Gastroesophageal sphincter (tissue), 3 donors: ENCODE data around the gene TOMM40.

Experiments
- EP300 ChIP-seq: sonication (generic); formaldehyde crosslinking; IDR thresholded peaks from one replicate; pipeline ENCODE4 v1.6.1; 2017; ENCODE audit warnings: antibody characterized with exemption, mild to moderate bottlenecking
- POLR2A ChIP-seq, 2 donors: fragments of 450-650 bp; IDR thresholded peaks; one replicate each; pipeline ENCODE4 v1.6.1; 2017; ENCODE audit warnings: antibody characterized with exemption in 2 of 2, mild to moderate bottlenecking in 2 of 2, moderate library complexity in 1 of 2
- POLR2AphosphoS5 ChIP-seq: sonication (generic); formaldehyde crosslinking; IDR thresholded peaks from one replicate; pipeline ENCODE4 v1.6.1; 2017; ENCODE audit warnings: antibody characterized with exemption
- TF ChIP-seq, protein P1 (sequence below), 4 experiments: fragments of 200-600 bp in 2 of 4; fragments of 450-650 bp in 2 of 4; sonication (generic) in 1 of 4; IDR thresholded peaks; one replicate each; pipeline ENCODE4 v1.5.1; 2017 to 2019; ENCODE audit warnings: antibody characterized with exemption in 4 of 4, mild to moderate bottlenecking in 2 of 4, moderate library complexity in 2 of 4

GRCh38 chr19:44904426-44904994 is 13.5 kb downstream of the TOMM40 start:
- TF ChIP-seq, protein P1, sequence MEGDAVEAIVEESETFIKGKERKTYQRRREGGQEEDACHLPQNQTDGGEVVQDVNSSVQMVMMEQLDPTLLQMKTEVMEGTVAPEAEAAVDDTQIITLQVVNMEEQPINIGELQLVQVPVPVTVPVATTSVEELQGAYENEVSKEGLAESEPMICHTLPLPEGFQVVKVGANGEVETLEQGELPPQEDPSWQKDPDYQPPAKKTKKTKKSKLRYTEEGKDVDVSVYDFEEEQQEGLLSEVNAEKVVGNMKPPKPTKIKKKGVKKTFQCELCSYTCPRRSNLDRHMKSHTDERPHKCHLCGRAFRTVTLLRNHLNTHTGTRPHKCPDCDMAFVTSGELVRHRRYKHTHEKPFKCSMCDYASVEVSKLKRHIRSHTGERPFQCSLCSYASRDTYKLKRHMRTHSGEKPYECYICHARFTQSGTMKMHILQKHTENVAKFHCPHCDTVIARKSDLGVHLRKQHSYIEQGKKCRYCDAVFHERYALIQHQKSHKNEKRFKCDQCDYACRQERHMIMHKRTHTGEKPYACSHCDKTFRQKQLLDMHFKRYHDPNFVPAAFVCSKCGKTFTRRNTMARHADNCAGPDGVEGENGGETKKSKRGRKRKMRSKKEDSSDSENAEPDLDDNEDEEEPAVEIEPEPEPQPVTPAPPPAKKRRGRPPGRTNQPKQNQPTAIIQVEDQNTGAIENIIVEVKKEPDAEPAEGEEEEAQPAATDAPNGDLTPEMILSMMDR (IDR thresholded peaks at IDR 0.05): no peak
- no peak for TF ChIP-seq POLR2A (IDR thresholded peaks at IDR 0.05)
- no peak for TF ChIP-seq POLR2AphosphoS5
- TF ChIP-seq EP300: no peak
